ENCODE measurements around the gene TIAL1.

TIAL1 gene

GRCh38 chr10:119598397-119598796, 1.6 kb upstream of the TIAL1 start:
- no peak for DNase-seq (ENCODE audit: low read depth)
- no peak overlapping the region for H3K4me3 ChIP-seq (ENCODE audit: low read length)
- no peak for TF ChIP-seq CTCF (IDR thresholded peaks at IDR 0.05; ENCODE audit: insufficient read depth, low read depth, low read length, missing control alignments)

- no peak for TF ChIP-seq CTCF (IDR thresholded peaks at IDR 0.05; ENCODE audit: insufficient read depth, low read depth, low read length, missing control alignments)
- DNase-seq (ENCODE audit: low read depth), result no peak
- H3K4me3 ChIP-seq (ENCODE audit: low read length), result peak overlapping the region; percentile 98
Measured at GRCh38 chr10:119597405-119598186, 832 bp upstream of the TIAL1 start.

GRCh38 chr10:119595676-119596515, 868 bp downstream of the TIAL1 start:
- DNase-seq (ENCODE audit: low read depth), result peak; percentile 41
- H3K4me3 ChIP-seq (ENCODE audit: low read length), result peak overlapping the region; percentile 98
- no peak for TF ChIP-seq CTCF (IDR thresholded peaks at IDR 0.05; ENCODE audit: insufficient read depth, low read depth, low read length, missing control alignments)

GRCh38 chr10:119595134-119595675, 1.6 kb downstream of the TIAL1 start:
- DNase-seq (ENCODE audit: low read depth), result peak; percentile 65
- H3K4me3 ChIP-seq (ENCODE audit: low read length), result peak overlapping the region; percentile 98
- TF ChIP-seq CTCF (IDR thresholded peaks at IDR 0.05; ENCODE audit: insufficient read depth, low read depth, low read length, missing control alignments), result no peak

- no peak for DNase-seq (ENCODE audit: low read depth)
- no peak overlapping the region for H3K4me3 ChIP-seq (ENCODE audit: low read length)
- TF ChIP-seq CTCF (IDR thresholded peaks at IDR 0.05; ENCODE audit: insufficient read depth, low read depth, low read length, missing control alignments), result no peak
Measured at GRCh38 chr10:119588071-119588470, 8.7 kb downstream of the TIAL1 start.

- H3K4me3 ChIP-seq (ENCODE audit: low read length), result no peak overlapping the region
- no peak for DNase-seq (ENCODE audit: low read depth)
- no peak for TF ChIP-seq CTCF (IDR thresholded peaks at IDR 0.05; ENCODE audit: insufficient read depth, low read depth, low read length, missing control alignments)
Measured at GRCh38 chr10:119578355-119578754, 18.4 kb downstream of the TIAL1 start.
